NCI-H524 treated with DMSO at 0.1 percent for 48 hours (cell line): ENCODE results near the gene ADNP.

Experiments used
- DNase-seq: peaks from one replicate; lab custom pipeline; 2025; lab: John Stamatoyannopoulos, UW

ADNP gene

DNA sequence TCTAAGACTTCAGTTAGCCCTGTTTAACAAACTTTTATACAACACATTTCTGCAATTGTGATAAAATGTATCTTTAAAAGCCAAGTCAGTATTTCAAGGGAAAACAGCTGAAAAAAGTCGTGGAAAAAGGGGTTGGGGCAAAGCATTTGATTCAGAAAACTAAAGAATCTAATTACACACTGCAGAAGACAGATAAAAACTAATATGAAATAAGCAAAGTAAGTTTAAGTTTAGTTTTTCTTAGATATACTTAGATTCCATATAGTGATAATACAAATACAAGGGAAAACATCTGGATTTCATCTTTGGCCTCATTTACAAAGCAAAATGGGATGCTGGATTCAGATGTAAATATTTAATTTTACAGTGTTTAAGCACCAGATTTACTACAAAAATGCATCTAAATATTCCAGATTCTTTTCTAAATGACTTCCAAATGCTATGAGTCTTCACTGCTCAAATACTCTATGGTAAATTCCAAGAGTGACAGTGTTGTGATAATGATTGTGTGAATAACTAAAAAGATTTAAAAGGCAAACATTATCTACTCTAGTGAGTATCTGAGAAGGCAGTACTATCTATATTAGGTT lies 1.5 kb upstream of the ADNP start:
- no peak for DNase-seq

DNA sequence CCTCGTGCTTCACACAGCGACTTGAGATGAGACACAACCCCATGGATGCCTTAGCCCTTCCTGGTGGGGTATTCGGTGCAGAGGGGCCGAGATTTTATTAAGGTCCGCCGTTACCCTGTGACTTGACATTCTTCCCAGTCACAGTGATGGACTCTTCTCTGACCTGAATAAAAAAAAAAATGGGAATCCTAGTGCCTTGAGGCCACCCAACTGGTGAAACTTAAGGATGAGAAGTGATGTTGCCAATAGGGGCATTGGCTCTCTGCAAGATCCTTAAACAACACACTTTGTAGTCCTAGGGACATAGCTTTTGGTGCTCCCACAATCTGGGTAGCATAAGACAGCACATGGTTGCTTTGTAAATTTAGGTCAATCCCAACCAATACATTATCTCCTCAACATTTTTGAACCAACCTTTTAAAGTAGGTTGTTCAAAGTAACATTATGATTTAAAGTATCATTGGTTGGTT lies 814 bp upstream of the ADNP start:
- no peak for DNase-seq

DNA sequence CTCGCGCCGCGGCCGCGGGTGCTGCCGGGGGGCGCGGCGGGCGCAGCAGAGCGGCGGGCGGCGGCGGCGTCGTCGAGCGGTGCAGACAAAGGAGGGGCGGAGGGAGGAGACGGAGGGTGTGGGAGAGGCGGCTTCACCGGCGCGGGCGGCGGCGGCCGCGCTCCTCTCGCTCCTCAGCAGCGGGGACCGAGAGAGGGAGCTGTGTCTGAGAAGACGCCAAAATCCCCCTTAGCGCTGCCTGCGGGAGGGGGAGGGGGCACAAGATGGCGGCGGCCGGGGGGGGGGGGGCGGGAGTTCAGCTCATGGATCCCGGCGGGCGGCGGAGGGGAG lies 296 bp downstream of the ADNP start:
- no peak for DNase-seq

DNA sequence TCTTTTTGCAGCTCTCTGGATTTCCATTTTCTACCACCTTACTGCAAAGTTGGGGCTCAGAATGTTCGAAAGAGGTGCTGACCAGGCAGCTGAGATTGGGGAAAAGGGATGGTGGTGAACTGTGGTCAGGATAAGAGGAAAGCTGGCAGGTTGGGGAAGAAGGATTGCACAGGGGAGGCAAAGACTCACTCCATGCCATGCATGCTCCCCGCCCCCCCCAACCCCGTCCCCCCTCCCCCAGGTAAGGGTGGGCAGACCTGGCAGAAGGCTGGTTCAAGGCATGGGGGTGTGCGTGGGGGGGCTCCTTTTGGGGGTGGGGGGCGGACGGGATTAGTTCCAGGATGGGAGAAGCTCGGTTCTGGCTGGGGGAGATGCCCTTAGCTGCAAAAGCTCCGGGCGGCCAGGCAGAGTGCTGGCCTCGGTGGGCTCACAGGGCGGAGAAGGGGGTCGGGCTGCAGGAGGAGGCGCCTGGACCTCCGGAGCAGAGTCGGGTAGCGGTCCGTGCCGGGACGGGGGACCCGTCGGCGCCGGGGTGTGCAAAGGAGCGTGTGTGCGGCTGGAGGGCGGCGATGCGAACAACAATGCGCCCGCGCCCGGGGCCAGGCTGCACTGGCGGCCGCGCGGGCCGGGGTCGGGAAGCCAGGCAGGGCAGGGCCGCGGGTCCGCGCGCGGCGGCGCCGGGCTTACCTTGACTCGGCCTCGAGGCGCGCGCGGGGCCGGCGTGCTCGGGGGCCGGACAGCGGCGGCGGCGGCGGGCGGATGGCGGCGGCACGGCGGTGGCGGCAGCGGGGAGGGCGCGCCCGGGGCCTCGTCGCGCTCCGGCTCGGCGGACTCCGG lies 880 bp downstream of the ADNP start:
- no peak for DNase-seq

DNA sequence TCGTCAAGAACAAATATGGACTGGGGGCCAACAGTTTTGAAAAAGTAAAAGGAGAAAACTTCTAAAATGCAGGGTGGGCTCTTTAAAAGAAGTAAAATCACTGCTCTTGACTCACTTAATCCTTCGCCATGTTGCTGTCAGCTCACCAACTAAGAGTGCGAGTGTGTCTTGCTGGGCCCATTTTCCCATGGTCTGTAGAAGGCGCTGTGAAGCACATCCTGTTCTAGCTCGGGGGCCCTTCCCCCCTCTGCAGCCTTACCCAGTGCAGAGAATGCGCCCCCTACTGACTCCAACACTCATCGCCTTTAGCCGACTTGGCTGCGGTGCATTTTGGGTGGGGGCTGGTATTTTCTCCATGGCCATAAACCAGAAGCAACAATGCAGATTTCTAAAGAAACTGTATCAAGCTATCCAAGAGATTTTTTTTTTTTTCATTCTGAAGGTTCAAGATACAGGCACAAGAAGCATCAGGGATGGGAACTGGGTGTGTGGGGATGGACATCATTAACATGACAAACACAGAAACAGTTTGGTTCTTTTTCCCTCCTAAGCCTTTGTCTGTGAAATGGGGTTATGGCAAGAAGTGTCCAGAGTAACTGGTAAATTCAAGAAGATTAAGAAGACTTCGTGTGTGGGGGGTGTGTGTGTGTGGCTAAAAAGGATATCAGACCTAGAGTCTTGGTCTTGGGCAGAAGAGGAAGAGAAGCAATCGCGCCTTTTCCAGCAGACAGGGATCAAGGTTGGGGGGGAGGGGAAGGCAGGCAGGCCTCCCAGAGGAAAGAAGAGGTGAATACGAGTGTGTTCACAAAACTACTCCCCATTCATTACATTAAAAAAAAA lies 1.7 kb downstream of the ADNP start:
- DNase-seq = peak; percentile 94

DNA sequence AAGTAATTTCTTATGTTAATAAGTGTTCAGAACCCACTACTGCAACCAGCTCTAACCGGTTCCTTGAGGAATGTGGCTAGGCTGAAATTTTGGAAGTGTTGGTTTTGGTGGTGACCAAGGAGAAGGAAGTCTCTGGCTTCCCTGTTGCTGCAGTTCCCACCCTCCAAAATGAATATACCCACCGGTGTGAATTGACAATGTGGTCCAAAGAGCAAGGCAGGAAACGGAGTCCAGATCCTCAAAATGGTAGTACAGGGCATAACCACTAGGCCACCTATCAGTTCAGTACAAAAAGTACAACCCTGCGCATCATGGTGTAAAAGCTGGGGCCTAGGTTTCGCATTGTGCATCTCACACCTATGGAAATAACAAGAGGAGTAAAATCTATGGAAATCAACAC lies 2.8 kb downstream of the ADNP start:
- no peak for DNase-seq

DNA sequence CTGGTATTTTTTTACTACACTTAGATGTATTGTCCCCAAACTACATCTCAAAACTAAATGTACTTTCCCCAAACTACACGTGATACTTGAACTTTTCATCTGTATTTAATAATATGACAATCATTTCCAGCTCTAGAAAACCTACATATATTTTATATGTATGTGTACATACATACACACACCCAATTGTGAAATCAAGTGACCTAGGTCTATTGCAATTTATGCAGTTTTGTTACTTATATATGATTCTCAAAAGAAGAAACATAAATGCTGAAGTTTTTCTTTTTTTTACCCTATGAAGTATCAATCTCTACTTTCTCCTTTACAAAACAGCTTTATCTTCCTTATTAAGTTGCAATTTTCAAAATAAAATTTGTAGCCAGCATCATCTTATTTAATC lies 4.7 kb downstream of the ADNP start:
- no peak for DNase-seq

DNA sequence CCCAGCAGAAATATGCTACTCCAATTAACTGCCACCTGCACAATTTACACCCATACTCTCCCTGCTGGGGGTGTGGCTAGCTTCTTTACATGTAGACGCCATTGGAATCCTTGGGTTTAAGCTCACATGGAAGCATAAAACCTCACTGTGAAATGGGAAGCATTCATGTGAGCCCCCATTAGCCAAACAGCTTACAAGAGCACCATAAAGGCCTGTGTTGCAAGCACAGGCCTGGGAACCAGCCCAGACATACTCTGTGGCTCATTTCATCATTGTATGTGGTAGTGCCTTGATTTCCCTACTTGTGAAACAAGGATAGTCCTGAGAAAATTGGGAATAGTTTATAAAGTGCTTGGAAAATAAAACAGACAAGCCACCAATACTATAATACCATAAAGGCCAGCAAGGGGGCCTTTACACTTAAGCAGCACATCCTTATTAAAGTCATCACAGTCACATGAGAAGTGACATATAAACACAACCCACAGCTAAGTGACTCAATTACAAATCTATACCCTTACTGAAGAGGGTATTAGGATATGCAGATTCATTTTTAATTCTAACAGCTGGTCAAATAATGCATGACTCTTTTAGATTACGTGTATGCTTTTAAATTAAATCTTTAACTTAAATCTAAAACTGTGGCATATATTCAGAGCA lies 6.8 kb downstream of the ADNP start:
- DNase-seq = no peak

DNA sequence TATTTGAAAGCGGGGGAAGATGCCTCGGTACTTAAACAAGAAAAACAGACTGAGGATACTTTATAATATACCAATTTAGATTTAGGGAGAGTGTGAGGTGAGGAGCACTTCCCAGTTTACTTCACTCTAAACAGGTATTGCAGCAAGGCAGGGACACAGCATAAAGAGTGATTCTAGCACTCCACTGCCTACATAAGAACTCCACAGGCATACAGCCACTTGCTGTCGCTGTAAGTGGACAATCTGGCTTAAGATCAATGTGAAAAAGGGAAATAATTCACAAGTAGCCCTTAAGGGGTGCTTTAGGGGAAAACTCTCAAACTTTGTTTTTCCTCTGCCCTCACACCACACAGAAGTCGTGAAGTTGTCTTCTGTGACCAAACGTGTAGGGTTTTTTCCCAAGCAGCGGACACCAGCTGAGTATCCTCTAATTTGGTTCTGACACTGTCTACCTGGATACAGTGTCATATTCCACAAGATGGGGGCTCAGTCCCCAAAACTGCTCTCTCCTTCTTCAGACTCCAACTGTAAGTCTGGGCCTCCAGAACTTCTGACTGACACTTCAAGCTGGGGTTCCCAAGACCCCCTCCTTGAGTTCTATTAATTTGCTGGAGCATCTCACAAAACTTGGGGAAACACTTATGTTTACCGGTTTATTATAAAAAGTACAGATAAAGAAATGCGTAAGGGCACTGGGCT lies 9.3 kb downstream of the ADNP start:
- DNase-seq = no peak

DNA sequence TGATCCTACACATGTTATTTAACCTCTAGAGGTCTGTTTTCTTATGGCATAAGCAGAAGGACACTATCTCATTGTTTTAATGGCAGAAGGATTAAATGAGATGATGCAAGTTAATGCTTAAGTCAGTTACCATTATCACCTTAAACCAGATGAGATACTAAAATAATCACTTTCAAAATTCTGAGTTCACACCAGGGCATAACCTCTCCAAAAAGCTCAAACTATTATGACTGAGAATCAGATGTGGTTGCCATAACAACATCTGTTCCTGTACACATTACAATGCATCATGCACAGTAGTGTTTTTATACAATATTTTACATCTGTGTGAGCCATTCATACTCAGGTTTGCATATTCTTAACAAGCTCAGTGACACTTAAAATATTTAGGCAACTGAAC lies 10.2 kb downstream of the ADNP start:
- no peak for DNase-seq

DNA sequence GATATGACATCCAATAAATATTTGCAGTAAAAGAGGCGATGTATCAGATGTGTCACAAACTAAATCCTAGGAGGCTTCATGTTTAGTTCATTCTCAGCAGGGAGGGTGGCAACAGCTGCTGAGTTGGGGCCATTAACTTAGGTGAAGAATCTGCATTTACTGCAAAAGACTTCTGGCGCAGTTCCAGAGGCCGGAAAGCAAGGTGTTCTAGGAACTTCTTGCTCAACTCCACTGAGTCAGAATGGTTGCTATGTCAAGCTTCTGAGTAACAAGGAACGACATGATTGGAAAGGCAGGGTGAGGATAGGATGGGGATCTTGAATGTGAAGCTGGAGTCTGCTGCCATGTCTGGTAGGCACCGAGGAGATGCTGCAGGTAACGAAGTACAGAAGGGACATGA lies 11.7 kb downstream of the ADNP start:
- DNase-seq = no peak

DNA sequence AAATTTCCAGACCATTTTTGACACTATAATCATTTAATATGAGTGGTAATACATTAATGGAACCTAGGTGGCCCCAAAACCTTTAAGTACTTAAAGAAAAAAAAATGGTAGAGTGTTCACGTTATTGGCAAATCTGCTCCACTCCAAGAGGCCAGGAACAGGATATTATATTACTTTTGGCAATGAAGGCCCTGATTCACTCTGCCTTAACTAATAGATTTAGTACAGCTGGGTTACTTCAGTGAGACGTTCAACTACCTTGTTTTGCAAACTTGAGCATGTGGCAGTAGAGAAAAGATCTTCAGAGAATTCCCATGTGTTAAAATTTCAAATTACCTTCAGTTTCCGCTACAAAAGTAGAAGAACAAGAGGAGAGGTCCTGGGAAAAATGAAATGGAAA lies 12.8 kb downstream of the ADNP start:
- DNase-seq = no peak

DNA sequence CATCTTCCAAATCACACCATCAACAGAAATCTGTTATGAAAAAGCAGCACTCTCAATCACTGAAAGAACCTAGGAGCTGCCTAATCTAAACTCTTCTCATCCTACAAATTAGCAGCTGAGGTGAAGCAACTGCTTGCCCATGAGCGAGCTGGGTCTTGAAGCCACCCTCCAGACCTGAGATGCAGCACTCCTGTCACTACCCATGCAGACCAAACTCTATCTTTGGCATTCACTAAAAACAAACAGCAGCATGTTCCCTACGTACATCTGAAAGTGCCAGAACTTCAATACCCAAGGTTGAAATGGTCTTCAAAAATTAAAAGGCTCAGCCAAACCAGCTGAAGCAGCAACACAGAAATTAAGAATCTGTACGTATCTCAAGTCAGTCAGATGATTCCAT lies 14.3 kb downstream of the ADNP start:
- DNase-seq = no peak

DNA sequence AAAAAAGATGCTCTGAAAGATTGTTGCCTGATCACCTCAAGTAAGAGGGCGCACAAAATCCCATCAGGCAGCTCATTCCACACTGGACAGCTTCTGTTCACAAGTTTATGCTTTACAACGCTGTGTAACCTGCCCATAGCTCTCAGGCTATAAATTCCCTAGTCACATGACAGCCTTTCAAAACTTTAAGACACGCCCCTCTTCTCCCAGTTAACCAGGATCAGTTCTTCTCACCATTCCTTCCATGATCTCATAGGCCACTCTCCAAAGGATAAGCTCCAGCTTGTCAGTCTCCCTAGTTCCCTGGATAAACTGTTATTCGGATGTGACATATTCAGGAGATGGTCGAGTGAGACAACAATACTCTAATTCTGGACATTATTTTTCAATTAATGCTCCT lies 15.0 kb downstream of the ADNP start:
- DNase-seq = no peak

DNA sequence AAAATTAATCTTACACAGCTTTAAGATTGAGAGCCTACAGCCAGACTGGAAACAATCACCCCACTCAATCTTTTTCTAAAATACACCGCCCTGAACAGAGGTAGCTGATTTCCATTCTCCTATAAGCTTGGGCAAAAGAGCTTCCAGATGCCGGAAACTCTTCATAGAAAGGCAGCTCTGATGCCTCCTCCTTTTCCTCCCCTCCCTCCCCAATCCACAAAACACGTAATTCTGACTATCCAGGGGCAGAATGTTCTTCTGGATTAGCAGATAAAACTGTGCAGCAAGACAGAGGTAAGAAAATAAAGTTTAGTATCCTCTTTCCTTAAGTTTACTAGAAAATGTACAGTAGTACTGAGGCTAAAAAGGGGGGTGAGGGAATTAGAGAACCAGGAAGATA lies 15.8 kb downstream of the ADNP start:
- no peak for DNase-seq

DNA sequence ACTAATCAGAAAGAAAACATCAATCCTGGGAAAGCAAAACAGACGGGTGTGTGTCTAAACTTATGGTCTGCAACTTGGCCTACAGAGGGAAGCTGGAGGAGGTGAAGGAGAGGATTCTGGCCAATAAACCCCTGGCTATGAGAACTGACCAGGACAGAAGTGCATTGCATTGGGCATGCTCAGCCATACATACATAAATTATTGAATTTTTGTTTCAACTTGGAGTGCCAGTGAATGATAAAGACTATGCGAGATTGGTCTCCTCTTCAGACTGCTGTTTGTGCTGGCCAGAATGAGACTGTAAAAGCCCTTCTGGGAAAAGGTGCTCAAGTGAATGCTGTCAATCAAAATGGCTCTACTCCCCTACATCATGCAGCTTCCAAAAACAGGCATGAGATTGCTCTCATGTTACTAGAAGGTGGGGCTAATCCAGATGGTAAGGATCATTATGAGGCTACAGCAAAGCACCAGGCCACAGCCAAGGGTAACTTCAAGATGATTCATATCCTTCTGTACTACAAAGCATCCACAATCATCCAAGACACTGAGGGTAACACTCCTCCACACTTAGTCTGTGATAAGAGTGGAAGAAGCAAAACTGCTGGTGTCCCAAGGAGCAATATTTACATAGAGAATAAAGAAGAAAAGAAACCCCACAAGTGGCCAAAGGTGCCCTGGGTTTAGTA lies 17.4 kb downstream of the ADNP start:
- peak; percentile 45 for DNase-seq

DNA sequence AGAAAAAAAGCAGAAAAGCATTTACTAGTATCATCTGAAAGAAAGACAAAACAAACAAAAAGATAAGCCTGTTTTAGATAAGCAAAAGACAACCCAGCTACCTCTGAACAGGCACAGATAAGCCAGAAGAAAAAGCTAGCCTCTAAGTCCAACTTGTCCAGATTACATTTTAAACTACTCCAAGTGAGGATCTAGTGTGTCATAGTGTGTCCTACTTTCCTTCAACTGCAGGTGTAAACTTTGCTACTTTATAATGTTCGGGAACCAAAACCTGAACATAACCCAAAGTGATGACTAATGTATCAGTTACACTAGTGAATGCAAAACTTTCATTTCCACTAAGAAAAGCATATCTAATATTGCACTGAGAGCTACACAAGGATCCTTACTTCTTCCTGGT lies 19.5 kb downstream of the ADNP start:
- no peak for DNase-seq

DNA sequence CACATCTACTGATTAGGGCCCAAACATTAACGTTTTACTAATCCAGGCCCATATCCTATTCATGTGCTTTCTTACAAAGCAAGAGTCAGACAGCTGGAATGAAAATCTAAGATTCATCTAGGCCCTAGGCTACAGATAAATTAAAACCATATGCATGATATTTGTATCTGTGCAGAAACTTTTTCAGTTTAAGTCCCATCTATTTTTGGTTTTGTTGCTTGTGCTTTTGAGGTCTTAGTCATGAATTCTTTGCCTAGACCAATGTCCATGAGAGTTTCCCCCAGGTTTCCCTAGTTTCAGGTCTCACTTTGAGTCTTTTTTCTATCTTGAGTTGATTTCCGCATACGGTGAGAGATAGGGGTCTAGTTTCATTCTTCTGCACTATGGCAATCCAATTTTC lies 20.2 kb downstream of the ADNP start:
- DNase-seq = no peak

DNA sequence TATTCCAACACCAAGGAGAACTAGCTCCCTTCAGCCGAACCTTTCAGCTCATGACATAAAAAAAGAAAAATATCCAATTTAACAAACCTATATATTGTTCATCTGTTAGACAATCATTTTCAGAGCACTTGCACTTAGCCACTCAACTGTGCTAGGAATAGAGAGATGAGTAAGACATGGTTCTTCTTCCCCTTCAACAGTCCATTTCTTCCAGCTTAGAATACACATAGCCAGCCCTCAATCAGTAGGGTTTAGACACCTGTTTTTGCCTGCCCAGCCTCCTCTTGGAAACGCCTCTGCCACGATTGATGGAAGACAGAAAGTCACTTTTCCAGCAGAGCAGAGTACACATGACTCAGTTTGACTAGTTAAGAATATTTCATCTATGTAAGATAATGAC lies 21.8 kb downstream of the ADNP start:
- DNase-seq = no peak

DNA sequence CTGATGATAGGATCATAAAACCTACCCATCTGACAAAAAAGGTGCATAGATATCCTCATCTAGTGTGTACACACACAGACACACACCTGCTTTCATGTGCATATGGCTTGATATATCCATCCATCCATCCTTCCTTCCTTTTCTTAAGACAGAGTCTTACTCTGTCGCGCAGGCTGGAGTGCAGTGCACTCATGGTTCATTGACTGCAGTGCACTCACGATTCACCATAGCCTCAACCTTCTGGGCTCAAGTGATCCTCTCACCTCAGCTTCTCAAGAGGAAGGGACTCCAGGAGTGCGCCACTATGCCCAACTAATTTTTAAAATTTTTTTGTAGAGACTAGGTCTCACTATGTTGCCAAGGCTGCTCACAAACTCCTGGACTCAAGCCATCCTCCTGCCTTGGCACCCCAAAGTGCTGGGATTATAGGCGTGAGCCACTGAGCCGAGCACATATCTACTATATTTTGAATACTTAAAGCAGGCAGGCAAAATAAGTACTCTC lies 27.1 kb downstream of the ADNP start:
- DNase-seq = no peak
